ENCODE results near the gene CCDC136.

Gene CCDC136

DNA sequence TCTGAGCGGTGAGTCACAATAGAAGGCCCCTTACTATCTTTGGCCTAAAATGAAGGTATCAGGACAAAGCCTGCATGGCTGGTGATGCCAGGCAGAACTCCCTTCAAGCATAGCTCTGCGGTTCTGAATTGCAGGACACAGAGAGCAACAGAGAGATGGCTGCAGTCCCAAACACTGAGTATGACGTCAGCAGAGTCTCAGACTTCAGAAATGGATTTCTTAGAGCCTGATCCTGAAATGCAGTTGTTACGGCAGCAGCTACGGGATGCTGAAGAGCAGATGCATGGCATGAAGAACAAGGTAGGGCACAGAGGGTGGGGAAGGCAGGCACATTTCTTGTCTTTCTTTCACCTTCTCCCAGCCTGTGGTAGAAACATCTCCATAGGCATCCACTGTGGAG, 13.5 kb downstream of the CCDC136 start:
- no peak for DNase-seq (ENCODE audit: low read depth)

DNA sequence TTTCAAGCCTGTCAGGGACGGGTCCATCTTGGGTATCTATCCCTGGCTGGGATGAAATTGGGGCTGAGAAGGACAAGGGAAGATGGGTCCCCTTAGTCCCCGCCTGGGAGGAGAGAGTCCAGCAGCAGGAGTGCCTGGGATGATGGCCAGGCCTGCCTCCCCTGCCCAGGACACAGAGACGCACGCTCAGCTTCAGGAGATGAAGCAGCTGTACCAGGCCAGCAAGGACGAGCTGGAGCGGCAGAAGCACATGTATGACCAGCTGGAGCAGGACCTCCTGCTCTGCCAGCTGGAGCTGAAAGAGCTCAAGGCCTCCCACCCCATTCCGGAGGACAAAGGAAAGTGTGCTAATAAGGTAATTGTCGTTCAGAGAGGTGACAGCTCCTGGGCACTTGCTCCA, 15.4 kb downstream of the CCDC136 start:
- no peak for DNase-seq (ENCODE audit: low read depth)

DNA sequence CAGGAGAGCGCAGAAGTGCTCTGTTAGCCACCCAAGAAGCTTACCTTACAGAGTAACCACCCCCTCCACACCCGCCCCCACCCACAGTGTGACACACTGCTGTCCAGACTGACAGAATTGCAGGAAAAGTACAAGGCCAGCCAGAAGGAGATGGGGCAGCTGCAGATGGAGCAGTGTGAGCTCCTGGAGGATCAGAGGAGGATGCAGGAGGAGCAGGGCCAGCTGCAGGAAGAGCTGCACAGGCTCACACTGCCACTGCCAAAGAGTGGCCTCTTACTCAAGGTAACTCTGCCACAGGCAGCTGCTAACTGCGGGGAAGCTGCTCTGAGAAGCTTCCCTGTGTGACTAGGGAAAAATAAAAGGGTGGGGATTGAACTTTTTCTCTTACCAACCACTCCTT, 17.6 kb downstream of the CCDC136 start:
- DNase-seq (ENCODE audit: low read depth), result no peak

DNA sequence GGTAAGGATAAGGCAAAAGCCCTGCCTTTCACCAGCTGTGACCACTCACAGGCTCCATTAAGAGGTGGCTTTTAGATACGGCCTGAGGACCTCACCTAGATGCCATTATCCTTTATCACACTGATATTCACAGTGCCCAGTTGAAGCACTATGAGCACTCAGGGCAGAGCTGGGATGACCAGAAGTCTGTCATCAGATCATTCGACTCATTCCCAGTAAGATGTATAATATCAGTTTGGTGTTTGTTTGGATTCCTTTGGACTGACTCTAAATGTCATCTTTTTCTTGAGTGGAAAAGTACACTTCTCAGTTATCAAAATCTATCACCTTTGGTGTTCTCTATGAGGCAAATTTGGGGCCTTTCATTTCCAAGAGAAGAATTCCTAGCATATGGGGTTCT, 18.7 kb downstream of the CCDC136 start:
- peak; percentile 40 for DNase-seq (ENCODE audit: low read depth)

DNA sequence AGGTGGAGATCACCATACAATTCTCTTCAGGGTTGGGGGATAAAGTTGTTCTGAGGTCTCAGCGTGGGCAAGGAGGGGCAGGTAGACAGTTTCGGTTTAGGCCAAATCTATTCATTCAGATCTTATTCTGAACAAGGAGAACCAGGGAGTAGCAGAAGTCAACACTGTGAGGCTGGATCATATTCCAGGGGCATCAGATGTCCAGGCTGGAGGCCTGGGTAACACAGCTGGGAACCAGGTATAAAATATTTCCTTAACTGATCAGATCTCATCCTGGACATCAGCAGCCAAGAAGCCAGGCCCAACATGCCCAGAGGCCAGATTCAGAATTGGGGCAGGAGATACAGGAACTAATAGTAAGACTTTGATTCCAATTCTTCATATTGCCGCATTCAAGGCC, 19.2 kb downstream of the CCDC136 start:
- DNase-seq (ENCODE audit: low read depth), result no peak

DNA sequence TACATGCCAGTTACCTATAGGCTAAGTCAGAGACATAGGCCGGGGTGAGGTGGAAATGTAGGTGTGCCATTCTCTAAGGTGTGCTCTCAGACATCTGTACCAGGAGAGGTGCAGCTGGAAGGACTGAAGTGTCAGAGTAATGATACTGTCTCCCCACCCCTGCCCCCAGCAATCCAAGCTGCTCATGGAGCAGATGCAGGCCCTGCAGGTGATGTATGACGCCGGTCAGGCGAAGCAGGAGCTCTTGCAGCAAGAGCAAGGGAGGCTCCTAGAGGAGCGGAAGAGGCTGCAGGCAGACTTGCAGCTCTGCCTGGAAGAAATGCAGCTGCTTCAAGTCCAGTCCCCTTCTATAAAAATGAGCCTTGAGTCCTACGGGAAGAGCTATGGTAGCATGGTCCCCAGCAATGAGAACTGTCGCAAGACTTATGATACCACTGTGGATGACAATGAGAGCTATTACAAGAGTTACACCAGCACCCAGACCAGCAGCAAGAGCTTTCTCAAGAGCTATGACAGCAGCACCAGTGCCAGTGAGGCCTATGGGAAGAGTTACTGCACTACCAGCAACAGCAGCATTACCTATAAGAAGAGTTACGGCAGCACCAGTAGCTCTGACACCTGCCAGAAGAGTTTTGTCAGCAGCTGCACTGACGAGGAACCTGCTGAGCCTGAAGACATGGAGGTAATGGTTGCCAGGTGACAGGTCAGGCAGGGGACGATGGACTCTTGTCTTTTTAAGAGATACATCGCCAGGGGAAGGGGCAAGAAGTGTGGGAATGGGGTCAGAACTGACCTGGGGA, 20.1 kb downstream of the CCDC136 start:
- no peak for DNase-seq (ENCODE audit: low read depth)

DNA sequence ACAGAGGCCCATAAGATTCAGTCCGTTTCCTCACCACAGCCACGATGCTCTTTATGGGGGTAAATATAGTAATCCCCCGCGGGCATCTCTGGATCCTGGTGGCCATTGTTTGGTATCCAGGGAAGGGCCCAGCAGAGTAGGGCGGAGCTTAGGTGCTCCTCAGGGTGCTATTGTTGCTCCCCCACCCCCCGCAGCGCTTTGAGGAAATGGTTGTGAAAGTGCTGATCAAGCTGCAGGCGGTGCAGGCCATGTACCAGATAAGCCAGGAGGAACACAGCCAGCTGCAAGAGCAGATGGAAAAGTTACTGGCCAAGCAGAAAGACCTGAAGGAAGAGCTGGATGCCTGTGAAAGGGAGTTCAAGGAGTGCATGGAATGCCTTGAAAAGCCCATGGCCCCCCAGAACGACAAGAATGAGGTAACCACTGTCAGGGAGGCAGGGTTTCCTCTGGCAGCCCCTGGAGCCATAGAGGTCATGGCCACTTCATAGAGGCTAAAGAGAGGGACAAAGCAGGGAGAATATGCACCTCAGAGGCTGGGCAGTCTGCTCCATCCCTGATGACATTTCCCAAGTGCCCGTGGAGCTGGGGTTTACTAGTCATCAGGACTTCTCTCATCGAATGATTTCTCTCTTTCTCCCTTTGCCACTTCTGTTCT, 20.9 kb downstream of the CCDC136 start:
- DNase-seq (ENCODE audit: low read depth), result peak; percentile 34

DNA sequence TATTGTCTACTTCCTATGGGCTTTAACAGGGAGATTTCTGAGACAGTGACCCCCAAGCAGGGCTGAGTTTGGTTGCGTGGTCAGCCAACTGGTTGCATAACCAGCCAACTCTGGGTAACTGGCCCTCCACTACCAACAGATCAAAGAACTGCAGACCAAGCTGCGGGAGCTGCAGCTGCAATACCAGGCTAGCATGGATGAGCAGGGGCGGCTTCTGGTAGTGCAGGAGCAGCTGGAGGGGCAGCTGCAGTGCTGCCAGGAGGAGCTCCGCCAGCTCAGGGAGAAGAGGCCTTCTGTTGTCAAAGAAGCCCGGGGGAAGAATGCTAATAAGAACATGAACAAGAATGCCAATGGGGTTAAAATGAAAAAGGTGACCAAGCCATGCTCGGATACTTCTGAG, 22.7 kb downstream of the CCDC136 start:
- no peak for DNase-seq (ENCODE audit: low read depth)

DNA sequence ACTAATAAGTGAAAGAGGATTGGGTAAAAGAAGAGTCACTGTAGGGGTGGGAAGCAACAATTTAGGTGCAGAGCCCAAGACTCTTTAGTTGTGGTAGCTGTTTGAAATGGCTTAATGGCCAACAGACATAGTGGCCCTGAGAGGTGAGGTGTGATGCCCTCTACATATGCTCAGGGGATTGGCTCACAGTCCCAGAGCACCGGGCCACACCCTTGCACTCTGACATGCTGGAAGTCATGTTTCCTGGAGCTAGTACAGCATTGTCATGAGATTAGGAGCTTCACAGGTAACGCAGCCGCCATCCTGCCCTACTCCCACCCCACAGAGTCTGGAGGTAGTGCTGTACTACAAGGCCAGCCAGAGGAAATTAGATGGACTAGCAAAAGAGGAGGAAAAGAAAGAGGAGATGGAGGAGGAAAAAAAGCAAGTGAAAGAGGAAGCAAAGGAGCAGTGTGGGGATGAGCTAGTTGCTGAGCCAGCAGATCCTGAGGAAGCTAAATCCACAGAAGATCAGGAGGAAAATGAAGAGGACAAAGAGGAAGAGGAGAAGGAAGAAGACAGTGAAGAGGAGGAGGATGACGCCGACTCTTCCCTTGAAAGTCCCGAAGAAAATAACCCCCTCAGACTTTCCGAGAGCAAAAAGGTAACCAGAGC, 23.6 kb downstream of the CCDC136 start:
- DNase-seq (ENCODE audit: low read depth), result no peak

DNA sequence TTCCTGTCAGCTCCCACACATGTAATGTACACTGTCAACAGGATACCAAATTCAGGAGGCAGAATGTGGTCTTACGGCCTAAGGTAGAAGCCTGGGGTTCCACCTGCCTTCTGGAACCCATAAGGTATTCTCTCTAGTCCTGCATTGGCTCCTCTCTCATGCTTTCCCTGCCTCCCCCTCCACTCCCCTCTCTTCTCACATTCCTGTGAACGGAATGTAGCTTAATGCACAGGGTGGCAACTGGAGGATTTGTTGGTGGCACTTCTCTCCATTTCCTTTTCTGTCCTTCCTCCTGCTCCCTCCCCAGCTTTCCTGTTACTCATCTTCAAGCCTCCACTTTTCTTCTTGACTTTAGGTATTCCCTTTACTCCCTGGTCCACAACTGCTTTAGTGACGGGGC, 26.9 kb downstream of the CCDC136 start:
- no peak for DNase-seq (ENCODE audit: low read depth)

DNA sequence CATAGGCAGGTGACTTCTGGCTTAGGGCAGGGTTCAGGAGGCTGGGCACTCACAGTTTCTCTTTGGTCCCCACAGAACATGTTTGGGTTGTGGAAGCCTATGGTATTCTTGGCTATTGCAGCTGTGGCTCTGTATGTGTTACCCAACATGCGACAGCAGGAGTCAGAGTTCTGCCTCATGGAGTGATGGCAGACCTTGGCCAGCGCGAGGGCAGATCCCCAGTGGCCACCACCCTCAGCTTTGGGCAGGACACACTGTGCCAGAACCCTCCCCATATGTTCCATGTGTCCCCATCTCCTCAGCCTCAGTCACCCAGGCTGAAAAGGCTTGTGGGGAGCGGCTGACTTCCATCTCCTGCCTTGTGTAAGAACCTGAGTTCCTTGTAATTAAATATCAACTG, 30.0 kb downstream of the CCDC136 start:
- no peak for DNase-seq (ENCODE audit: low read depth)

DNA sequence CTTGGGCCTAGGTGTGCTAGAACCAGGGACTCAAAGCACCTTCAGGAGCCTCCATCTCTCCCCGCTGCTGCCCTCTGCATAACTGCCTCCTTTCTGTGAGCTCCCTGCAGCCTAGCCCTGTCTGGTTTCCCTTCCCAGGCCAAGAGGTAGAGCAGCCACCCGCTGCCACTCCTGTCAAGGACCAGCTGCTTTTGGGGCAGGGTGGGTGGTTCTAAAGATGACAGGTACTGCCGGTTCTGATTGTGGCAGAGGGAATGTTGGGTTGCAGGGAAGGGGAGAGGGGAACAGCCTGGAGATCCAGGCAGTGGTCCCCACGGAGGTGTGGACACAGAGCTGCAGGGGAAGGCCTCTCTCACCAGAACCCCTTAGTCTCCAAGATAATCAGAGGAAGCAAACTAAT, 34.7 kb downstream of the CCDC136 start:
- DNase-seq (ENCODE audit: low read depth), result no peak

DNA sequence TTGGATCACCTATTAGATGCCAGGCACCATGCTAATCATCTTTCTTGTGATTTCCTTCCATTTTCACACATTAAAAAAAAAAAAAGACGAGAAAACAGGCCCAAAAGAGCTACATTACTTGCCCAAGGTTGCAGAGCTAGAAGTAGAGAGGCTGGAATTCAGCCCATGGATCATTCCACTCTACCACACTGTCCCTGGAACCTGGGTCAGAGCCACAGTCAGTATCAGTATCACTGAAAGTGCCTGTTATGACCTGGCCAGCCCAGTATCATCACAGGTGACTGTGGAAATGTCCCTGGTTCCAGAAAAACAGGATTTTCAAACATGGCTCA, 35.1 kb downstream of the CCDC136 start:
- no peak for DNase-seq (ENCODE audit: low read depth)

DNA sequence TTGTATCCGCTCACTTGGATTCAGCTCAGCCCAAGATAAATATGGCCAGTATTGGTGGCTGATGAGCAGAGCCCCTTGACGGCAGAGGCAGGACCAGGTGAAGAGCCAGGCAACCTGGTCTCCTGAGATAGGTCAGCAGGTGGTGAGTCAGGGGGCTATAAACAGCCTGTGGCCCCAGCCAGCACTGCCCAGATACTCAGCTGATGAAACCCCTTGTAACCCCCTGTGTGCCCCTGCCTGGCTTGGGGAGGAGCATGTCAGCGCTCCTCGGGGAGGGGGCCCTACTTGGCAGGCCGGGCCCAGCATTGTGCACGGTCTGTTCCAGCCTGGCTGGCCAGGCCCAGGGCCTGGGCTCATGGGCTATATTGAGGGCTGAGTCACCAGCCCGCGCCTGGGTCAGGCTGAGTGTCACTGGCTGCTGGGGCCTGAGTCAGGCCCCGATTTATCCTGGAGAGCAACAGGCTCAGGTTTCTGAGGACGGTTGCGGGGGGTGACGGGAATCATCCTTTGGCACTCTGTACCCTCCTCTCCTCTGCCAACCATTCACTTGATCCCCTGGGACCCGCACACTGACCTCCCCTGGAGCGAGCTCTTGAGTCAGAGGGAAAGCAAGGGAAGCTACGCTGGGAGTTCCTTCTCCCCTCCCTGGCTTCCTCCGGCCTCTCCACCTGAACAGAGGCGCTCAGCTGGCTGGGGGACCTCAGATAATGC, 35.6 kb downstream of the CCDC136 start:
- peak; percentile 91 for DNase-seq (ENCODE audit: low read depth)

DNA sequence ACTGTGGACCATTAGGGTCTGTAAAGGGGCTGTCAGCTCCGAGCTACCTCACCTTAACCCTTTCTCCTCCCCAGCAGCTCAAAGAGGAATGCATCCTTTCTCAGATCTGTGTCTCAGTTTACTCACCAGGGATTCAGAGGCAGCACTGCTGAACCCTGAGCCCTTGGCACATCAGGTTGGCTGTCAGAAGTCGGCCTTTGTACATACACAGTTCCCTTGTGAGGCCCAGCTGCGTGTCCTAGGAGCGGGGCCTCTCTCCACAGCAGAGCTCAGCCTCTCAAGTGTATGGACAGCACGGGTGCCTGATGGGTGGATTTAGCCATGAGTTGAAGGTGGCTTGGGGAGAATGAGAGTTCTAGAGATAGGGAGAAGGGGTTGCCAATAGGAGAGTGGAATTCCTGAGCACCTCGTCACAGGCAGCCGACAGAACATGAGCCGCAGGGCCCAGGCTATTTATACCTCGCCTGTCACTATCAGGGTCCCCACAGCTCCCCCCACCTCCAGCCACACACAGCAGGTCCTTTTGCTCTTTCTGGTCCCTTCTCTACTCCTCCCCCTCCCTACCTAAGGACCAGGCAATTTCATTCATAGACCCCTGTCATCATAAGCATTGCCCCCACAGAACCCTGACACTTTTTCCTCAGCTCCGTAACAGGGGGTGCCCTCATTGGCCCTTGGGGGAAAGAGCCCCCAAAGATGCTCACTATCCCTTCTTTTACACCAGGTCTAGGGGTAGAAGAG, 36.4 kb downstream of the CCDC136 start:
- DNase-seq (ENCODE audit: low read depth), result peak; percentile 96

DNA sequence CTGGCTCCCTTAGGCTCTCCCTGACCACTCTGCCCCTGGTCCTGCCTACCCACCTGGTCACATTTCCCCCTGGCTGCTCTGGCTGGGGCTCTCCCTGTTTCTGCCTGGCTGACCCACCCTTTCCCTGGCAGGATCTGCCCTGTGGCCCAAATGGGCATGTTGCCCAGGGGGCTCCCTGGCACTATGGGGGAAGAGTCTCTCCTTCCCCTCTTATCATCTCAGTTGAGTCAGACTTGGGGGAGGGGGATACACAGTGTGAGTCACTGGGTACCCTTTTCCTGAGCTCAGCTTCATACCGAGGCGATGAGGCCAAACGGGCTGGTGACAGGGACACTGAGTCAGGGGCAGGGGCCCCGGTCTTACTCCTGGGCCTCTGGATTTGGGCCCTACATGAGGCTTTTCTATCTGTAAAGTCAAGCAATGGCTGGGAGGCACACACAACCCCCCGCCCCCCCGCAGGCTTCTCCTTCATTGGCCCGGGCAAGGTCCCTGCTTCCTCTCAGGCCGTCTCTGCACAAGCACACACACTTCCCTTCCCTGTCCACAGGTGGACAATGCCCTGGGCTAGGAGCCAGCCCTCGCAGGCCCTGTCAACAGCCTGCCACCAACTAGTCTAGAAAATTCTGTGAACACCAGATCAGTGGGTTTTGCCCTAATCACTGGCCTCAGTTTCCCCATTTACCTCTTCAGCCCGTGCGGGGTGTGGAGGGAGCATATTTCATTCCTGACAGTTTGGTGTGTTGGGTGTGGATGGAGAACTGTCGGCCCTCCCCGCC, 37.8 kb downstream of the CCDC136 start:
- DNase-seq (ENCODE audit: low read depth), result peak; percentile 81

DNA sequence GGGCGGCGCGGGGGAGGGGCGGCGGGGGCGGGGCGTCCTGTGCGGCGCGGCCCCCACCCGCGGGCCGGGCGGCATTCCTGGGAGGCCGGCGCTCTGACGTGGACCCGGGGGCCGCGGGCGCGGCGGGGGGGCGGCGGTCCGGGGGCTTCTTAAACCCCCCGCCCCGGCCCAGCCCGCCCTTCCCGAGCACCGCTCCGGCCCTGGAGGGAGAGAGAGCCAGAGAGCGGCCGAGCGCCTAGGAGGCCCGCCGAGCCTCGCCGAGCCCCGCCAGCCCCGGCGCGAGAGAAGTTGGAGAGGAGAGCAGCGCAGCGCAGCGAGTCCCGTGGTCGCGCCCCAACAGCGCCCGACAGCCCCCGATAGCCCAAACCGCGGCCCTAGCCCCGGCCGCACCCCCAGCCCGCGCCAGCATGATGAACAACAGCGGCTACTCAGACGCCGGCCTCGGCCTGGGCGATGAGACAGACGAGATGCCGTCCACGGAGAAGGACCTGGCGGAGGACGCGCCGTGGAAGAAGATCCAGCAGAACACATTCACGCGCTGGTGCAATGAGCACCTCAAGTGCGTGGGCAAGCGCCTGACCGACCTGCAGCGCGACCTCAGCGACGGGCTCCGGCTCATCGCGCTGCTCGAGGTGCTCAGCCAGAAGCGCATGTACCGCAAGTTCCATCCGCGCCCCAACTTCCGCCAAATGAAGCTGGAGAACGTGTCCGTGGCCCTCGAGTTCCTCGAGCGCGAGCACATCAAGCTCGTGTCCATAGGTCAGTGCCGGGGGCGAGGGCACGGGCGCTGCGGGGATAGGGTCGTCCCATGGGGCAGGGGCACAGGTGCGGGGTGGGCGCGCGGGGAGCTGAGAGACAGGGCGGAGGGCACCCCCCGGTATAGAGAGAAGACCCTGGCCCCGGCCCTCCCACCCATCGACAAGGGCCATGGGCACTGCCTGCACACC, 38.7 kb downstream of the CCDC136 start, which contains the start of gene FLNC:
TSS of gene FLNC (plus strand) at position 176 of the 947 bp plus-strand sequence. CDS start at position 408, 232 bp downstream.
- peak; percentile 84 for DNase-seq (ENCODE audit: low read depth)

DNA sequence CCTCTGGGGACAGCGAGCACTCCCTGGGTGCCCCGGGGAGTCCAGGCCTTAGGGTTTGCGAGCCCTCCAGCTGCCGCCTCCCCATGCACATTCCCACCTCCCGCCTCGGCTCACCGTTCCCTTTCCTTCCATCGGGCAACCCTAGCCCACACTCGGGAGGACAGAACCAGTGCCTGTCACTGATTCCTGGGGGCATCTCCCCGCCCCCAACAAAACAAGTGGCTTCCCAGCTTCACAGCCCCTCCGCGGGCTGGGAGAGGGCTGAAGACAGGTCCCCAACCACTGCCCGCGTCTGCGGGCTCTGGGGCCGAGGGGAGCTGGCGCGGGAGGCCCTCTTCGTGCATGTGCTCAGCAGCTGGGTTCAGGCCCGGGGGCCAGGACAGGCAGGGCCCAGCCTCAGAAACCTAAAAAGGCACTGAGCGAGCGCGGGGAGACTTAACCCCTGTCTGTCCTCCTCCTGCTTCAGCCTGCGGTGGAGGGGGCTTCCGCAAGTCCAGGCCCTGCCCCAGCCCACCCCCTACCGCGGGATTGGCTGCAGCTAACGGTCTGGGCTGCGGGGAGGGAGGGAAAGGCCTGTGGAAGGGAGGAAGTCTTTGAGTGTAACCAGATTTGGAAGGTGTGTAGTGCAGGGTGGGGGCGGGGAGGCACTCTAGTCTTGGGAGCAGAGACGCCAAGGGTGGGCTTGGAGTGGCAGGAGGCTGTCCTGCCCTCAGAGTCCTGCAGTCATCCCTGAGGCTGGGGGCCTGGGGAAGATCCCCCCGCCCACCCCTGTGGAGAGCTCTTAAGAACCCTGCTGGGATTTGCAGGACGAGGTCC, 39.6 kb downstream of the CCDC136 start:
- peak; percentile 82 for DNase-seq (ENCODE audit: low read depth)
